ENCODE measurements around the gene SLC32A1. TPM values are rescaled to one million over a fixed set of nuclear protein-coding genes. Genes with fewer than 3 reads are reported as not detected.

SLC32A1 gene
- total and polyA plus RNA-seq, 5 experiments from 2014 or later: not detected

- ATAC-seq: no peak
- POLR2A ChIA-PET: no interaction called here
Observed at GRCh38 chr20:38762174-38762573, 37.9 kb downstream of the SLC32A1 start.

DNA sequence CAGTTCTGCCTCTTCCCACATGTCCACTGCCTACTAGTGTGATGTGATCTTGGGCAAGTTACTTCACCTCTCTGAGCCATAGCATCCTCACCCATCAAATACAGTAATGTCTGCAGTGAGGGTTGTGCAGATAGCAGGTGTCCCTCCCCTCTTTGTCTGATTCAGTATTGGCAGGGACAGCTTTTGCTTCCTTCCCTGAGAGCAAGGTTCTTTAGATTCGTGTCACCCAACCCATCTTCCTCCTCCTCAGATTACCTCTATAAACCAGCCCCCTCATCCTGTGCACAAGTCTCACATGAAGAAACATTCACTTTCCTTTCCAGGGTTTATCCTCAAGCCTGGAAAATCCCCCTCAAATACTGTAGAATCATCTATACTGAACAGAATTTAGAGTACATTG, 39.3 kb downstream of the SLC32A1 start:
- peak overlapping the region in 3 of 10 donors; percentile 5 to 55 (median 52) for H3K27ac Mint-ChIP-seq
- DNase-seq (no peak), ATAC-seq (no peak)
- H3K9me3 Mint-ChIP-seq: no peaks in the 10 kb centered on the region
- POLR2A ChIA-PET: no interaction called here
- no peaks in the 10 kb centered on the region for H3K27me3 Mint-ChIP-seq
- H3K36me3 Mint-ChIP-seq: peaks cover 20 to 93% (median 33%) of the 10 kb centered on the region in 3 donors
- H3K4me3 Mint-ChIP-seq: no peak overlapping the region
- H3K4me1 Mint-ChIP-seq: peaks cover 3 to 6% (median 5%) of the 10 kb centered on the region in 4 donors

More at GRCh38 chr20:38762174-38762573, 37.9 kb downstream of the SLC32A1 start:
- Mint-ChIP-seq H3K27ac (peak overlapping the region in 4 of 10 donors; percentile 33 to 71 (median 54)), H3K9me3 (no peaks in the 10 kb centered on the region), H3K4me1 (peaks cover 0 to 6% (median 3%) of the 10 kb centered on the region in 4 donors), H3K36me3 (peaks cover 20 to 94% (median 32%) of the 10 kb centered on the region in 3 donors), H3K27me3 (no peaks in the 10 kb centered on the region), H3K4me3 (no peak overlapping the region)
- DNase-seq: no peak

- peak overlapping the region in 1 of 10 donors; percentile 12 for H3K27ac Mint-ChIP-seq
- ATAC-seq: no peak
- no peaks in the 10 kb centered on the region for H3K27me3 Mint-ChIP-seq
- DNase-seq: no peak
- H3K4me3 Mint-ChIP-seq: no peak overlapping the region
- POLR2A ChIA-PET: no interaction called here
- peaks cover 4 to 6% (median 5%) of the 10 kb centered on the region in 4 donors for H3K4me1 Mint-ChIP-seq
- peaks cover 25 to 91% (median 39%) of the 10 kb centered on the region in 3 donors for H3K36me3 Mint-ChIP-seq
- H3K9me3 Mint-ChIP-seq: no peaks in the 10 kb centered on the region
Observed at GRCh38 chr20:38764567-38765318, 40.5 kb downstream of the SLC32A1 start.

GRCh38 chr20:38766071-38766470, 41.8 kb downstream of the SLC32A1 start:
- Mint-ChIP-seq H3K4me3 (no peak overlapping the region), H3K27ac (peak overlapping the region in 1 of 10 donors; percentile 20), H3K4me1 (peaks cover 4 to 7% (median 6%) of the 10 kb centered on the region in 4 donors), H3K36me3 (peaks cover 18 to 90% (median 28%) of the 10 kb centered on the region in 3 donors), H3K27me3 (no peaks in the 10 kb centered on the region), H3K9me3 (no peaks in the 10 kb centered on the region)
- POLR2A ChIA-PET: no interaction called here
- ATAC-seq (no peak), DNase-seq (no peak)

- Mint-ChIP-seq H3K27ac (peak overlapping the region in 5 of 10 donors; percentile 15 to 75 (median 52)), H3K36me3 (peaks cover 28 to 90% (median 47%) of the 10 kb centered on the region in 3 donors), H3K4me3 (no peak overlapping the region), H3K27me3 (no peaks in the 10 kb centered on the region), H3K9me3 (peaks cover 0 to 14% (median 5%) of the 10 kb centered on the region in 9 donors), H3K4me1 (peaks cover 0 to 7% (median 4%) of the 10 kb centered on the region in 4 donors)
- DNase-seq (no peak), ATAC-seq (no peak)
- POLR2A ChIA-PET: interaction anchor here (0.5 kb wide), 1 partner anchor 106 kb away, joined by 3 read pairs; no protein-coding TSS in a partner anchor
Observed at GRCh38 chr20:38769376-38770295, 45.4 kb downstream of the SLC32A1 start.

GRCh38 chr20:38770546-38770945, 46.3 kb downstream of the SLC32A1 start:
- Mint-ChIP-seq H3K27ac (no peak overlapping the region), H3K4me1 (peaks cover 0 to 7% (median 3%) of the 10 kb centered on the region in 4 donors), H3K4me3 (no peak overlapping the region), H3K27me3 (no peaks in the 10 kb centered on the region), H3K36me3 (peaks cover 31 to 89% (median 51%) of the 10 kb centered on the region in 3 donors), H3K9me3 (peaks cover 0 to 14% (median 5%) of the 10 kb centered on the region in 9 donors)
- no peak for DNase-seq
- ATAC-seq: no peak
- POLR2A ChIA-PET: no interaction called here

- Mint-ChIP-seq H3K36me3 (peaks cover 28 to 89% (median 52%) of the 10 kb centered on the region in 3 donors), H3K27ac (peak overlapping the region in 1 of 10 donors; percentile 10), H3K27me3 (no peaks in the 10 kb centered on the region), H3K4me1 (peaks cover 0 to 7% (median 3%) of the 10 kb centered on the region in 4 donors), H3K9me3 (peaks cover 0 to 14% (median 5%) of the 10 kb centered on the region in 9 donors), H3K4me3 (no peak overlapping the region)
- no peak for ATAC-seq
- DNase-seq: no peak
- POLR2A ChIA-PET: no interaction called here
Observed at GRCh38 chr20:38770970-38771369, 46.7 kb downstream of the SLC32A1 start.

DNA sequence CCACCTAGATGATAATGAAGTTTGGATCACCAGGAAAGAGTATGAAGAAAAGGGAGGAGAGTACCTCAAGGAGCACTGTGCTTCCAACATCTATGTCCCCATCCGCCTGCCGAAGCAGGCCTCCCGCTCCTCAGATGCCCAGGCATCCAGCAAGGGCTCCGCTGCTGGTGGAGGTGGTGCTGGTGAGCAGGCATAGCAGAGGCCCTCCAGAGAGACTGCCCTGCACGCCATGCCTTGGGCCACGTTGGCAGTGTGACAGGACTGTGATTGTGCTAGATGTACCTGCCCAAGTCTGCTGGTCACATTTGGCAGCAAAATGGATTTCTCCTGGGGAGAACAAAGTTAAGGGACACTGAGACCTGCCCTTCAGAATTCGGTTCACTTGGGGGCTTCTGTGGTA, 47.3 kb downstream of the SLC32A1 start:
- ATAC-seq (no peak), DNase-seq (no peak)
- Mint-ChIP-seq H3K4me1 (peaks cover 0 to 7% (median 5%) of the 10 kb centered on the region in 4 donors), H3K9me3 (peaks cover 0 to 14% (median 5%) of the 10 kb centered on the region in 9 donors), H3K4me3 (no peak overlapping the region), H3K27me3 (no peaks in the 10 kb centered on the region), H3K36me3 (peaks cover 26 to 87% (median 56%) of the 10 kb centered on the region in 3 donors), H3K27ac (peak overlapping the region in 1 of 10 donors; percentile 12)
- POLR2A ChIA-PET: no interaction called here

- POLR2A ChIA-PET: no interaction called here
- no peak for DNase-seq
- Mint-ChIP-seq H3K4me3 (no peak overlapping the region), H3K4me1 (peaks cover 0 to 4% (median 2%) of the 10 kb centered on the region in 4 donors), H3K27me3 (no peaks in the 10 kb centered on the region), H3K9me3 (peaks cover 0 to 14% (median 5%) of the 10 kb centered on the region in 9 donors), H3K36me3 (peaks cover 25 to 72% (median 49%) of the 10 kb centered on the region in 3 donors), H3K27ac (peak overlapping the region in 1 of 10 donors; percentile 66)
- no peak for ATAC-seq
Observed at GRCh38 chr20:38774167-38774566, 49.9 kb downstream of the SLC32A1 start.

DNA sequence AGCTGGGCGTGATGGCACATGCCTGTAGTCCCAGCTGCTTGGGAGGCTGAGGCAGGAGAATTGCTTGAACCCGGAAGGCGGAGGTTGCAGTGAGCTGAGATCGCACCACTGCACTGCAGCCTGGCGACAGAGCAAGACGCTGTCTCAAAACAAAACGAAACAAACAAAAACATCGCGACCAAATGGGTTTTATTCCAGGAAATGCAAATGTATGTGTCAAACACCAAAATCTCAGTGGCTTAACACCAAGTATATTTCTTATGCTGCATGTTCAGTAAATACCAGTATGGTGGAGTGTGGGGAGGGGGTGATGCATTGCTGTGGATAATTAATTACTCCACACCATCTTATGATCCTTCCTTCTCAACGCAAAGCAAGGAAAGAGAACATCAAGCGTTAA, 52.1 kb downstream of the SLC32A1 start:
- peak in 1 of 10 donors; percentile 33 for DNase-seq
- Mint-ChIP-seq H3K36me3 (peaks cover 21 to 52% (median 45%) of the 10 kb centered on the region in 3 donors), H3K4me1 (peaks cover 0 to 4% (median under 1%) of the 10 kb centered on the region in 4 donors), H3K27me3 (no peaks in the 10 kb centered on the region), H3K4me3 (peak overlapping the region in 1 of 10 donors; percentile 63), H3K27ac (peak overlapping the region in 2 of 10 donors; percentile 50 to 92), H3K9me3 (peaks cover 0 to 14% (median 5%) of the 10 kb centered on the region in 9 donors)
- ATAC-seq: no peak
- POLR2A ChIA-PET: no interaction called here
